ENCODE data around the gene MFSD11.
"Not testable (repeated sequence)": the region's sequence is repeated elsewhere in the genome, so short reads cannot be mapped to it uniquely, and the experiment has no call there.

MFSD11 gene

GRCh38 chr17:76709077-76709950 lies 28.6 kb upstream of the MFSD11 start:
- DNase-seq (ENCODE audit: low read depth): no peak

DNA sequence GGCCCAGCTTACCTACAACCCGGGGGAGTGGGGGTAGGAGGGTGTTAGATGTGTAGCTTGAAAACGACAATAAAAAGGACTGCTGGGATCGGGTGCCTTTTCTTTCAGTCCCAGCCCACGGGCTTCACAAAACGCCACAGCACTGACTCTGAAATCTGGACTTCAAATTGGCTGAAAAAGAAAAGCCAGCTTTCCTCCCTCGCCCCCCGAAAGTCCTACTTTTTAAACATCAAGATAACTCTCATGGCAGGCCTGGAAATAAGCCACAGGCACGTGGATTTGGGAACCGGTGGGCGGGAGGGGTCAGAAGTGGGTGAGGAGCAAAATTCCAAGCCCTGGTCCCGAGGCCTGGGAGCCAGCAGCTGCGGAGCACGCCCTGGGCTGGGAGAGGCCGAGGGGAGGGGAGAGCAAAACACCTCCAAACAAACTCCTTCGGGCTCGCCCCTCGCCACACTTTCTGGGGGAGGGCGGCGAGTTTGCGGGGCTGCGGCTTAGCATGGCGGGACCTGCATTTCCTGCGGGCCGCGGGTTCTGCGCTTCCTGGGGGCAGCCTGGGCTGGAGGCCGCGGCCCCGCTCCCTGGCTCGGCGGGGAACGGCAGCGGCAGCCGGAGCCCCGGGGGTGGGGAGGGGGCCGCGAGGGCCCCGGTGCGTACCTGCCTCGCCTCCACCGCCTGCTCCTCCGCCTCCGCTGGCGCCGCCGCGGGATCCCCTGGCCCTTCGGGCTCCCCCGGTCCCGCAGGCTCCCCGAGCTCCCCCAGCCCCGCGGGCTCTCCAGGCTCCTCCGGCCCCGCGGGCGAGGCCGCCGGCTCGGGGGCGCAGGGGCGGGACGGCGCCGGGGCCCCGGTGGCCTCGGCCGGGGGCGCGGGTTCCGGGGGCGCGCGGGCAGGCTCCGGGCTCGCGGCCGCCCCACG lies 27.7 kb upstream of the MFSD11 start:
- DNase-seq (ENCODE audit: low read depth): not testable (repeated sequence)

DNA sequence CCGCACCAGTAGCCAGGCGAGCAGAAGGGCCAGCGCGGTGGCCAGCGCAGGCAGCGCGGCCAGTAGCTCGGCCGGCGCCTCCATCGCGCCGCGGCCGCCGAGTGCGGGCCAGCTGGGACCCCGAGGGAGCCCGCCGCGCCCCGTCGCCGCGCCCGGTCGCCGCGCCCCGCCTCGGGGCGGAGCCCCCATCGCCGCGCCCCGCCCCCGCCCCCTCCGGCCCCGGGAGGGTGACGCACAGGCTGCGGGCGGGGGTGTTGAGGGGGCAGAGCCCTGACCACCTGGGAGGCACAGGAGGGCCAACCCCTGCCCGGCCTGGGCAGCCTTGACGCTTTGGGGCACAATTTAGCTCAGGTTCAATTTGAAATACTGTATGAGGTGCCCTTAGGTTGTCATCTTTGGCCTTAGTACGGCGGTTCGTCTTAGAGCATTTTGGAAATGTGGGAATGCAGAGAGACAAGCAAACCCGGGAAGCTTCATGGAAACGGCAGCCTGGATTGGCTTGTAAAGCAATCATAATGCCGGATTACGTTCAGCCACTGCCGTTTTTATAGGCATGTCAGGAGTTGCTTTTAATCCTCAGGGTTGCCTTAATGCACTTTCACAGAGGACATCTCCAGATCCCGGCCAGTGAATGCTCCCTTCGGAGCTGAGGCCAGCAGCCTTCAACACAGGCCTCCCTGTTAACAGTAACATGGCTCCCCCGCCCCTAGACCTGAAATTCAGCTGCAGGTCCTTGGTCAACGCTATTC lies 26.9 kb upstream of the MFSD11 start, which contains the start of gene MXRA7:
MXRA7 (minus strand) TSS at position 103 of the 749 bp plus-strand sequence; CDS start at position 84, 19 bp downstream.
- no peak for DNase-seq (ENCODE audit: low read depth)

GRCh38 chr17:76712321-76712720 lies 25.6 kb upstream of the MFSD11 start:
- DNase-seq (ENCODE audit: low read depth): not testable (repeated sequence)

DNA sequence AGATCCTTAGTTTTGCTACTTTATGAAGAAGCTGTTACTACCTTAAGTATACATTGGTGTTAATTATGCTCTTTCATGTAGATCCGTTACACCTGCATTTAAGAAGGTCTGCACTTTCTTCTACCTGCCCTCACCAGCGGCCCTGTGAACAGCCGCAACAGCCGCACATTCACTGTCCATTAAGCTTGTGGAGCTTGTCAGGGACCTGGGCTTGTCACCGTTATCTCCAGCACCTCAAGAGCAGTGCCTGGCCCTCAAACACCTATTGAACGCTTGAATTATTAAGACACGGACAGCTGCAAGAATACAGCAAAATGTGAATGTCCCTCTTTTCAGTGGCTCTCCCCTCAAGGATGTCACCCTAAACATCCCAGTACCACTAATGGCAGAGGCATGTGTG lies 24.2 kb upstream of the MFSD11 start:
- DNase-seq (ENCODE audit: low read depth): no peak

DNA sequence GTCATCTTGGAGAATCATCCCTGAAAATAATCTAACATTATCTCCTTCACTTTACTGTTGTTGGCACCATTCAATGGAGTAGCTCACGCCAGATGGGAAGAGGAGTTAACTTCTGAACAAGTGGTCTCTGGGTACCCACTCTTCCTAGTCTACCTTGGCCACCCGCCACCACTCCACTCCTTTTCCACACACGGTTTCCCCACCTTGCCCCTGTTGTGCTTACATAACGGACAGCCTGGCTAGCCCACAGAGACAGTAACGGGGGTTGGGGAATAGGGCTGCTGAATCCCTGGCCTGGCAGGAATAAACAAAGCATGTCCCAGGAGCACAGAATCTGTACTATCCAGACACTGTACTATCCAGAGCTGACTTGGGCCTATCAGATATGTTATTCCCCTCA lies 23.6 kb upstream of the MFSD11 start:
- DNase-seq (ENCODE audit: low read depth): no peak

DNA sequence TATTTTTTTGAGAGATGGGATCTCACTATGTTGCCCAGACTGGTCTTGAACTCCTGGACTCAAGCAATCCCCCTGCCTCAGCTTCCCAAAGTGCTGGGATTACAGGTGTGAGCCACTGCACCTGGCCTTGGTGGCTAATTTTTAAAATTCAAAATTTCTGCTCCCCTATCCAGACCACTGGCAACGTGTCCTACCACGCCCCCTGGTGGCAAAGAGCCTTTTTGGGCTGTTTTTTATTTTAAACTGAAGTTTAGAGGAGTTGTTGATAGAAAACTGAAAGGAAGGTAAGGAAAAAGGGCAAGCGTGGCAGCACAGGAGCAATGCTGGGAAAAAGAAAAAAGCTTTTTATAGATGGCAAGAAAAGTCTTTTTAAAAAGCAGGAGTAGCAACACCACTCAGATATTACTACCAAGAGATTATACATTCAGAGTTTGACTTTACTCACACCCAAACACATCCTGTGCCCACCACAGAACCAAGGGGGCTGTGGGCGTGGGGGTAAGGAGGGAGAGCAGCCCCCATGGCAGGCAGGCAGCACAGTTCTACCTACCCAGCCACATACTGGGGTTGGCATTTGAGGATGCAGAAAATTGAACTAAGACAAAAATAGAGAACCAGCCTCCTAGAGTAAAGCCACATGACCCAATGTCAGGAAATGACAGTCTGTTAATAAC lies 23.0 kb upstream of the MFSD11 start:
- peak; percentile 62 for DNase-seq (ENCODE audit: low read depth)

GRCh38 chr17:76715496-76715830 lies 22.5 kb upstream of the MFSD11 start:
- DNase-seq (ENCODE audit: low read depth): no peak

GRCh38 chr17:76716146-76716838 lies 21.6 kb upstream of the MFSD11 start:
- DNase-seq (ENCODE audit: low read depth): no peak

DNA sequence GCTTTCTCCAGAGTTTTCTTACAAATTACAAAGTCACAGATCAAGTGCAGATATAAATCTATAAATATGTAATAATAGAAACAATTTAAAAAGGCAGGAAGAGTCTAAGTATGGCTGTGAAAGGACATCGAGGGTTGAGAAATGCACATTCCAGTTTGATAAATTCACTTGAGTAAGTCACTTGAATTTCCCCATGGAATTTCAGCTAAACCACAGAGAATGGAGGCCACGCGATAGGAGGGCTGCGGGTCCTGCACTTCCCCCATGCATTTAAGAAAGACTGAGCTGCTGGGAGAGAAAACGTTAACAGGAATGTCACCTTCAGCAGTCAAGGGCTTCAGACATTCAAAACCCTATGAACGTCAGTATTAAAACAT lies 21.1 kb upstream of the MFSD11 start:
- no peak for DNase-seq (ENCODE audit: low read depth)

DNA sequence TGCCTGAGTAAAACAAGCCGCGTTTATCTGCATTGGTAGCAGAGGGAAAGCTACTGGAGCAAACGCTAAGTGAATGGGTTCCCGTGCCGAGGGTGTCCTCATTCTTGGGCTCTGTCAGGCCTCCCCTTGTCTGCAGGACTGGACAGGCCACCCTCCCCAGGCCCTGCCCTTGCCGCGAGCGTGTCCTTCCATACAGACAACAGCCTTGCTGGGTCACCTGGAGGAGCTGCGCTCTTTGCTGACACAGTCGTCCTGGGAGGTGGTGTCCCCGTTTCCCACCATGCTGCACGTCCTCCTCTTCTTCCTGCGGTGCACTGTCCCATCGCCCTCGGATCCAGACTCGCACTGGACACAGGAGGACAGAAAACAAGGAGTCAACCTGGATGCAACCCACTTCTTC lies 19.4 kb upstream of the MFSD11 start:
- no peak for DNase-seq (ENCODE audit: low read depth)

- no peak for DNase-seq (ENCODE audit: low read depth)
These were observed 17.7 kb upstream of the MFSD11 start for GRCh38 chr17:76720211-76720610.

DNA sequence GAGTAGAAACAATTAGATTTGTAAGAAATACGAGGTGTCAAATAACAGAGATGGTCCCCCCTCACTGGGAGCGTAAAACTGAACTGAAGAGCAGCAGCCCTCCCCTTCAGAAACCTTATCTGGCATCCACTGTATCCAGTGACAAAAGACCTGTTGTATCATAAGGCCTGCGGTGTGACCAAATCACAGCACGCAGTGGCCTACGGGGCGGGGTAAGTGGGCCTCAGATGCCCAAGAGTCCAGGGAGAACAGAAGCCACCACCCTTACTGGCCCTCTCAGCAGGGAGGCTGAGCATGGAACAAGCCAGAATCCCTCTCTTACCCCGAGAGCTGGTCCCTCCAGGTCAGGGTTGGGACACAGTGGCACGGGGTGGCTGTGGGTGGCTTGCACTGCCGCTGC lies 17.0 kb upstream of the MFSD11 start:
- DNase-seq (ENCODE audit: low read depth): no peak

DNA sequence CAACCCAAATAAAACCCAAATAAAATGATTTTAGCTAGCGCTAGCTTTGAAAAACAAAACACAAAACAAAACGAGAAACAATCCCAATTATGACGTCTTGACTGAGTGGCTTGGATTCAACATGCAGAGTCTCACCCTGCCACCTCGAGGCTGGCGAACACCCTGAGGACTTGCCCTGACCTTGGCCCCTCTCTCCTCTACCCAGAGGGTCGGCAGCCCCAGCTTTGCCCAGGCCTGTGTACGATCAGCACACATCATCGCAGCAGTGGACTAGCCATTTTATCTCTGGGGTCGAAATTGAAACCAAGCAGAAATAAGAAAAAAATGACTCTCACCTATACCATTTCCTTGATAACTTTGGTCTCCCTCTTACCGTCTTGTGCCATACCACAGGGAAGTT lies 16.5 kb upstream of the MFSD11 start:
- no peak for DNase-seq (ENCODE audit: low read depth)

- no peak for DNase-seq (ENCODE audit: low read depth)
These were observed 15.6 kb upstream of the MFSD11 start for GRCh38 chr17:76722279-76722678.

DNA sequence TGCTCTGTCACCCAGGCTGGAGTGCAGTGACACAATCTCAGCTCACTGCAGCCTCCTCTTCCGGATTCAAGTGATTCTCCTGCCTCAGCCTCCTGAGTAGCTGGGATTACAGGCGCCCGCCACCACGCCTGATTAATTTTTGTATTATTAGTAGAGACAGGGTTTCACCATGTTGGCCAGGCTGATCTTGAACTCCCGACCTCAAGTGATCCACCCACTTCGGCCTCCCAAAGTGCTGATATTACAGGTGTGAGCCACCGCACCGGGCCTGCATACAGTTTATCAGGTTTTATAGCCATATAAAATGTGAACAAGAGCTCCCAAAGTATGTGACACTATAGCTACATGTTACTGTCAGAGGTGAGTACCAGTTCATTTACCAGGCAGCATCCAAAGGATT lies 14.9 kb upstream of the MFSD11 start:
- not testable (repeated sequence) for DNase-seq (ENCODE audit: low read depth)

GRCh38 chr17:76723812-76724211 lies 14.1 kb upstream of the MFSD11 start:
- DNase-seq (ENCODE audit: low read depth): no peak

DNA sequence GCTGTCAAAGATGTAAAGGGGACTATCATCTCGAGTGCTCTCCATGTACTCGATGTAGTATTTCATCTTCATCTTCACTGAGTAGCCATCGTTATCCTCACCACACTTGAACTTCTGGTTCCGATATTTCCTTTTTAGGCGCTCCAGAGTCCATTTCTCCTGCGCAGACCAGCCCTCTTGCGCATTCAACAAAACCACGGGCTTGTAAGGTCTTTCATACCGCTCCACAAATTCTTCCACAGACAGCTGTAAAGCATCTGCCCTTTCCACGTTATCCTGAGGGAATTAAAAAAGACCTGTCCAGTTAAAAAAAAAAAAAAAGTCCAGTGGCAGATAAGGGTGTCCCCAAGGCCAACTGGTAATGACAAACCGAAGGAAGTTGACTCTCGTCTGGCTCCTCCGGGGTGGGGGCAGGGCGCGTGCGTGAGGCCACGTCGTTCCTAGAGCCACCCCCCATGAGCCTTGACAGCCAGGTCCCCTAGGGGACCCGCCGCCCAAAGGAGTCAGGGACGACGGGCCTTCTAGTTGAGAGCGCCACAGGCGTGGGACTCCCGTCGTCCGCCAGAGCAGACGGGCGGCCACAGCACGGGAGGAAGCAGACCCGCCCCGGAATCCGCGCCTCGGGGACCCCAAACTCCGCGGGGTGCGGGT lies 12.2 kb upstream of the MFSD11 start:
- peak; percentile 64 for DNase-seq (ENCODE audit: low read depth)

GRCh38 chr17:76726231-76726775 lies 11.6 kb upstream of the MFSD11 start, which contains the start of gene JMJD6:
JMJD6 (minus strand) TSS chr17:76726606; CDS start chr17:76726475, 131 bp downstream.
- DNase-seq (ENCODE audit: low read depth): peak; percentile 93
